ENCODE data around the gene DCAF16. TPM values are rescaled to one million over a fixed set of nuclear protein-coding genes. Genes with fewer than 3 reads are reported as not detected.
"Not testable (repeated sequence)": the region's sequence is repeated elsewhere in the genome, so short reads cannot be mapped to it uniquely, and the experiment has no call there.

The DCAF16 gene
- polyA plus RNA-seq, 2 of the 4 experiments (the other 2 are of a cell fraction) = 6.3 to 13.3 TPM

DNA sequence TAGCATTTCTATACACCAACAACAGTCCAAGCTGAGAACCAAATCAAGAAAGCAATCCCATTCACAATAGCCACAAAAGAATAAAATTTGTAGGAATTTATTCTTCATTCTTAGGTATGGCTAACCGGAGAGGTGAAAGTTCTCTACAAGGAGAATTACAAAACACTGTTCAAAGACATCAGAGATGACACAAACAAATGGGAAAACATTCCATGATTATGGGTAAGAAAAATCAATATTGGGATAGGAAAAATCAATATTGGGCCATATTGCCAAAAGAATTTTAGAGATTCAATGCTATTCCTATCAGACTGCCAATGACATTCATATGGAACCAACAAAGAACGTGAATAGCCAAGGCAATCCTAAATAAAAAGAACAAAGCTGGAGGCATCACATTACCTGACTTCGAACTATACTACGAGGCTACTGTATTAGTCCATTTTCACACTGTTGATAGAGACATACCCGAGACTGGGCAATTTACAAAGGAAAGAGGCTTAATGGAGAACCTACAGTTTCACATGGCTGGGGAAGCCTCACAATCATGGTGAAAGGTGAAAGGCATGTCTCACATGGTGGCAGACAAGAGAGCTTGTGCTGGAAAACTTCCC, 49.3 kb upstream of the DCAF16 start (continued):
- TF ChIP-seq TP53 (CRISPR knock-in tag; IDR thresholded peaks at IDR 0.05) (no peak), RNF2 (IDR thresholded peaks at IDR 0.05; ENCODE audit: borderline replicate concordance, low read depth) (no peak)

DNA sequence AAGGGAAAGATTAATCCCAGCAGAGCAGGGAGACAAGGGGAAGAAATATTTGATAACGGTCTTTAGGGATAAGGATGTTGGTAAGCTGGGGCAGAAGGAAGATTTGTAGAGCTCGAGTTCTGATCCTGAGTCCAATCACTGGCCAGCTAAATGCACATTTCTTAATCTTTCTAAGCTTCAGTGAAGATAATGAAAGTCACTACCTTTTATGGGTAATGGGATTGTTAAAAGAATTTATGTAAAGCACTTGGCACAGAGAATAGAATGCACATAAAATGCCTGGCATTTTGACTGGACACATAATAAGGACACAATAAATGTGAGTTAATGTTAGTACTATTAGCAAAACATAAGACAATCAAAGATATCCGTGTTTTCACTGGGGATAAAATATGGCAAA, 43.5 kb upstream of the DCAF16 start:
- DNase-seq (ENCODE audit: low read depth in 1 of 2, low spot score in 1 of 2) = no peak
- ChIA-PET CTCF (no interaction called here), POLR2A (no interaction called here)
- 86% methylated on average over 3 of the region's 3 CpGs for WGBS (ENCODE audit: missing lambda C conversion rate)
- Histone ChIP-seq H3K27ac (no peak overlapping the region), H3K4me1 (no peaks in the 10 kb centered on the region), H3K4me3 (no peak overlapping the region), H3K9me3 (no peaks in the 10 kb centered on the region), H3K4me2 (no peak overlapping the region)
- no peak for ATAC-seq
- TF ChIP-seq RAD21 (conservative IDR thresholded peaks at IDR 0.05 in 1 of 2, IDR thresholded peaks at IDR 0.05 in 1 of 2) (no peak), FOSB (CRISPR knock-in tag; IDR thresholded peaks at IDR 0.05) (no peak), KDM5A (IDR thresholded peaks at IDR 0.05) (no peak), ZSCAN20 (CRISPR knock-in tag; IDR thresholded peaks at IDR 0.05) (no peak), RCOR1 (IDR thresholded peaks at IDR 0.05; ENCODE audit: low read depth, low read length) (no peak), ZFP36 (IDR thresholded peaks at IDR 0.05; ENCODE audit: borderline replicate concordance, partially characterized antibody) (no peak), HEYL (CRISPR knock-in tag; IDR thresholded peaks at IDR 0.05) (no peak), MAX (IDR thresholded peaks at IDR 0.05) (no peak), MAZ (IDR thresholded peaks at IDR 0.05; ENCODE audit: borderline replicate concordance, low read depth, low read length) (no peak), EHMT2 (IDR thresholded peaks at IDR 0.05; ENCODE audit: low read depth) (no peak), FOSL2 (IDR thresholded peaks at IDR 0.05) (no peak), FOSL2 (CRISPR knock-in tag; IDR thresholded peaks at IDR 0.05) (no peak), CBX2 (IDR thresholded peaks at IDR 0.05; ENCODE audit: borderline replicate concordance, low read depth) (no peak), CTCF (IDR thresholded peaks at IDR 0.05) (no peak), ESRRA (IDR thresholded peaks at IDR 0.05; ENCODE audit: borderline replicate concordance, low read length) (no peak), POLR2A (IDR thresholded peaks at IDR 0.05; ENCODE audit: low read length) (no peak), CHD2 (IDR thresholded peaks at IDR 0.05; ENCODE audit: low read length, partially characterized antibody) (no peak), KDM1A (IDR thresholded peaks at IDR 0.05; ENCODE audit: low read depth) (no peak), RARB (CRISPR knock-in tag; IDR thresholded peaks at IDR 0.05) (no peak), EP300 (IDR thresholded peaks at IDR 0.05) (no peak), PBX3 (IDR thresholded peaks at IDR 0.05) (no peak)
- no peak for FAIRE-seq

DNA sequence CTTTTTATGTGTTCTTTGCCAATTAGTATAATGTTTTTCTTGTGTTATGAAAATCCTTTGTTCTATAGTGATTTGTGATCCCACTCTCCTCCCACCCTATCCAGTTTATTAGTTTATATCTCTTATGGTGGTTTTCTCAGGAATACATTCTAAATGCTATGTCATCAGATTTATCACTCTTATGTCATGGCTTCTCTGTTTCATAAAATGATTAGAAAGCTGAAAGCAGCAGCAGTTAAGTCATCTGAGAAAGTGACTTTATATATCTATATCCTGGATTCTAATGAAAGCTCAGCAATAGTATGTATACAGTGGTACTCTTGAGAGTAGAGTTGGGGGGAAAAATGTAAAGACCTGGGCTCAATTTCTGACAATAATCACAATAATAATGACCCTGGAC, 41.4 kb upstream of the DCAF16 start:
- CTCF ChIA-PET = no interaction called here
- ATAC-seq (no peak), FAIRE-seq (no peak), DNase-seq (ENCODE audit: low read depth in 1 of 2, low spot score in 1 of 2) (no peak)
- Histone ChIP-seq H3K27ac (no peak overlapping the region), H3K9me3 (no peaks in the 10 kb centered on the region), H3K4me2 (no peak overlapping the region), H3K4me3 (no peak overlapping the region), H3K4me1 (no peaks in the 10 kb centered on the region)
- peak; percentile 65 for TF ChIP-seq MAFK (IDR thresholded peaks at IDR 0.05; ENCODE audit: partially characterized antibody)
- TF ChIP-seq, protein P1, sequence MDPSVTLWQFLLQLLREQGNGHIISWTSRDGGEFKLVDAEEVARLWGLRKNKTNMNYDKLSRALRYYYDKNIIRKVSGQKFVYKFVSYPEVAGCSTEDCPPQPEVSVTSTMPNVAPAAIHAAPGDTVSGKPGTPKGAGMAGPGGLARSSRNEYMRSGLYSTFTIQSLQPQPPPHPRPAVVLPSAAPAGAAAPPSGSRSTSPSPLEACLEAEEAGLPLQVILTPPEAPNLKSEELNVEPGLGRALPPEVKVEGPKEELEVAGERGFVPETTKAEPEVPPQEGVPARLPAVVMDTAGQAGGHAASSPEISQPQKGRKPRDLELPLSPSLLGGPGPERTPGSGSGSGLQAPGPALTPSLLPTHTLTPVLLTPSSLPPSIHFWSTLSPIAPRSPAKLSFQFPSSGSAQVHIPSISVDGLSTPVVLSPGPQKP (IDR thresholded peaks at IDR 0.05; ENCODE audit: low read depth, low read length) = no peak
- POLR2A ChIA-PET = no interaction called here

DNA sequence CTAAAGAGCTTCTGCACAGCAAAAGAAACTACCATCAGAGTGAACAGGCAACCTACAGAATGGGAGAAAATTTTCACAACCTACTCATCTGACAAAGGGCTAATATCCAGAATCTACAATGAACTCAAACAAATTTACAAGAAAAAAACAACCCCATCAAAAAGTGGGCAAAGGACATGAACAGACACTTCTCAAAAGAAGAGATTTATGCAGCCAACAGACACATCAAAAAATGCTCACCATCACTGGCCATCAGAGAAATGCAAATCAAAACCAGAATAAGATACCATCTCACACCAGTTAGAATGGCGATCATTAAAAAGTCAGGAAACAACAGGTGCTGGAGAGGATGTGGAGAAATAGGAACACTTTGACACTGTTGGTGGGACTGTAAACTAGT, 39.7 kb upstream of the DCAF16 start:
- ATAC-seq; DNase-seq (ENCODE audit: low read depth in 1 of 2, low spot score in 1 of 2); H3K4me2 ChIP-seq; H3K9me3 ChIP-seq; H3K27ac ChIP-seq; FAIRE-seq; POLR2A ChIA-PET; H3K4me1 ChIP-seq; CTCF ChIA-PET; H3K4me3 ChIP-seq: not testable (repeated sequence)
- 92% methylated on average over 1 of the region's 1 CpG for WGBS (ENCODE audit: missing lambda C conversion rate)

Measured in A549 (cell line).